OCI-LY1 (cell line): ENCODE results near the gene ITGA2.

Experiments used
- H2AFZ ChIP-seq: fragments of 200-600 bp; sonication (generic), shearing (Covaris generic); 2 replicates; pipeline ENCODE4 v1.6.0; 2014; ENCODE audit warnings: antibody characterized with exemption, mild to moderate bottlenecking, low read length
- H3F3A ChIP-seq: fragments of 200-600 bp; sonication (generic), shearing (Covaris generic); 2 replicates; pipeline ENCODE4 v1.6.0; 2014; ENCODE audit warnings: mild to moderate bottlenecking, antibody characterized with exemption, low read length, moderate library complexity; ENCODE audit not compliant: insufficient read depth
- H3K27ac ChIP-seq: fragments of 200-600 bp; sonication (generic); 2 replicates; pipeline ENCODE4 v1.5.1; 2014; ENCODE audit warnings: low read length, mixed run types, mild to moderate bottlenecking, low read depth; ENCODE audit not compliant: poor library complexity, severe bottlenecking
- H3K27me3 ChIP-seq: fragments of 200-600 bp; sonication (generic); 2 replicates; pipeline ENCODE4 v1.6.0; 2014; ENCODE audit warnings: antibody characterized with exemption, mild to moderate bottlenecking, low read length, moderate library complexity; ENCODE audit not compliant: insufficient read depth
- H3K36me3 ChIP-seq: fragments of 200-600 bp; sonication (generic); 2 replicates; pipeline ENCODE4 v1.6.1; 2014; ENCODE audit warnings: mild to moderate bottlenecking, antibody characterized with exemption, low read length, moderate library complexity, mixed read lengths; ENCODE audit not compliant: insufficient read depth
- H3K4me1 ChIP-seq: fragments of 200-600 bp; sonication (generic); 2 replicates; pipeline ENCODE4 v1.5.1; 2014; ENCODE audit warnings: mild to moderate bottlenecking, low read length, moderate library complexity; ENCODE audit not compliant: insufficient read depth, severe bottlenecking
- H3K4me2 ChIP-seq: fragments of 200-600 bp; sonication (generic), shearing (Covaris generic); 2 replicates; pipeline ENCODE4 v1.6.1; 2014; ENCODE audit warnings: low read length
- H3K4me3 ChIP-seq: fragments of 200-600 bp; sonication (generic); 2 replicates; pipeline ENCODE4 v1.5.1; 2014; ENCODE audit warnings: low read length, low read depth, mild to moderate bottlenecking, mixed read lengths; ENCODE audit not compliant: poor library complexity, severe bottlenecking
- H3K79me2 ChIP-seq: fragments of 200-600 bp; shearing (Covaris generic); 2 replicates; pipeline ENCODE4 v1.6.1; 2016; ENCODE audit warnings: mixed run types, low read length, mixed read lengths; ENCODE audit not compliant: insufficient read depth
- H3K9ac ChIP-seq: fragments of 200-600 bp; sonication (generic), shearing (Covaris generic); 2 replicates; pipeline ENCODE4 v1.6.1; 2014; ENCODE audit warnings: mild to moderate bottlenecking, low read length, mixed read lengths
- H3K9me2 ChIP-seq: fragments of 200-600 bp; sonication (generic), shearing (Covaris generic); 2 replicates; pipeline ENCODE4 v1.6.1; 2014; ENCODE audit warnings: low read depth, mild to moderate bottlenecking, low read length, mixed read lengths
- H3K9me3 ChIP-seq: fragments of 200-600 bp; shearing (Covaris generic); 2 replicates; pipeline ENCODE4 v1.6.1; 2014; ENCODE audit warnings: low read length, mixed read lengths
- H4K20me1 ChIP-seq: fragments of 200-600 bp; sonication (generic), shearing (Covaris generic); 2 replicates; pipeline ENCODE4 v1.6.0; 2016; ENCODE audit warnings: mild to moderate bottlenecking, low read length; ENCODE audit not compliant: insufficient read depth
- CTCF ChIP-seq: fragments of 200-600 bp; sonication (generic), shearing (Covaris generic); IDR thresholded peaks from 2 replicates; pipeline ENCODE4 v1.5.1; 2017; ENCODE audit warnings: mild to moderate bottlenecking, antibody characterized with exemption, low read length, moderate library complexity, mixed read lengths
- EZH2 ChIP-seq: fragments of 200-600 bp; sonication (generic), shearing (Covaris generic); IDR thresholded peaks from 2 replicates; pipeline ENCODE4 v1.8.0; 2017; ENCODE audit warnings: borderline replicate concordance, mixed run types, mild to moderate bottlenecking, antibody characterized with exemption, low read length, moderate library complexity, mixed read lengths

ITGA2 gene

GRCh38 chr5:53063176-53063575 lies 74.0 kb downstream of the ITGA2 start:
- Histone ChIP-seq H3K4me3 (no peak overlapping the region), H3K9me2 (no peaks in the 10 kb centered on the region), H3K4me2 (no peak overlapping the region), H3K9ac (no peak overlapping the region), H2AFZ (no peak overlapping the region), H4K20me1 (no peaks in the 10 kb centered on the region), H3K9me3 (no peaks in the 10 kb centered on the region), H3F3A (no peaks in the 10 kb centered on the region), H3K27ac (no peak overlapping the region), H3K79me2 (no peaks in the 10 kb centered on the region), H3K36me3 (no peaks in the 10 kb centered on the region), H3K27me3 (no peaks in the 10 kb centered on the region), H3K4me1 (no peaks in the 10 kb centered on the region)
- TF ChIP-seq EZH2 (no peak), CTCF (no peak)

- Histone ChIP-seq H3K36me3 (no peaks in the 10 kb centered on the region), H2AFZ (no peak overlapping the region), H3K9me3 (no peaks in the 10 kb centered on the region), H3K79me2 (no peaks in the 10 kb centered on the region), H3K27me3 (no peaks in the 10 kb centered on the region), H3F3A (no peaks in the 10 kb centered on the region), H3K4me2 (no peak overlapping the region), H3K27ac (no peak overlapping the region), H3K9ac (no peak overlapping the region), H3K9me2 (no peaks in the 10 kb centered on the region), H3K4me1 (no peaks in the 10 kb centered on the region), H3K4me3 (no peak overlapping the region), H4K20me1 (no peaks in the 10 kb centered on the region)
- TF ChIP-seq EZH2 = no peak
- no peak for TF ChIP-seq CTCF
Measured at GRCh38 chr5:53063791-53064190, 74.6 kb downstream of the ITGA2 start.

DNA sequence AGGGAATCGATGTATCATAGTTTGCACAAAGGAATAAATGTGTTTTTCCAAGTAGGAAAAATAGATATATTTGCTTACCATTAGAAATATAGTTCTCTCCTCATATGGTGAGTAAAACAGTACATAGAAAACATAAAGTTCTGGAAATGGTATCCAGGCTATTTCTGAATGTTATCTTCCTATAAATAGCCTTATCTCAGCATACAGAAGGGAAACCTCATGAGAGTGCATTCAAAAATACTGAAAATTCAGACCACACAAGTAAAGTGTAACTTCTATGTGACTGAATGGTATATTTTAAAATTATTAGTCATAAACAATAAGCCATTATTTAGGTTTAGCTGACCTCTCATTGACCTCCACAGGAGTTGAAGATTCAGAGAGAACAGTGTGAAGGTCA lies 76.9 kb downstream of the ITGA2 start:
- Histone ChIP-seq H3K9me2 (no peaks in the 10 kb centered on the region), H3K27me3 (no peaks in the 10 kb centered on the region), H3F3A (no peaks in the 10 kb centered on the region), H4K20me1 (no peaks in the 10 kb centered on the region), H3K4me3 (no peak overlapping the region), H3K36me3 (no peaks in the 10 kb centered on the region), H3K27ac (no peak overlapping the region), H3K4me2 (no peak overlapping the region), H3K4me1 (no peaks in the 10 kb centered on the region), H3K9me3 (no peaks in the 10 kb centered on the region), H3K79me2 (no peaks in the 10 kb centered on the region), H3K9ac (no peak overlapping the region), H2AFZ (no peak overlapping the region)
- no peak for TF ChIP-seq EZH2
- TF ChIP-seq CTCF = no peak
